Liver (tissue), 9 donors: ENCODE data around the gene CCRL2. TPM values are rescaled to one million over a fixed set of nuclear protein-coding genes. Genes with fewer than 3 reads are reported as not detected.

ENCODE experiments used
- DNase-seq: peaks from one replicate; pipeline ENCODE4 v3.0.0-alpha.2; 2017; ENCODE audit warnings: low spot score
- H3K27ac ChIP-seq, 2 donors: one replicate each; pipeline ENCODE4 v1.7.0; 2013; ENCODE audit warnings: inconsistent platforms in 2 of 2, low read length in 2 of 2, control low read depth in 1 of 2, low read depth in 1 of 2, mild to moderate bottlenecking in 1 of 2
- H3K27me3 ChIP-seq, 4 donors: one replicate each; pipeline versions ENCODE4 v1.6.1 to v1.7.0; 2013; ENCODE audit warnings: low read length in 3 of 4, inconsistent platforms in 1 of 4, mild to moderate bottlenecking in 1 of 4, moderate library complexity in 1 of 4; ENCODE audit not compliant: control insufficient read depth in 4 of 4, insufficient read depth in 4 of 4
- H3K36me3 ChIP-seq, 4 donors: one replicate each; pipeline versions ENCODE4 v1.6.1 to v1.7.0; 2013; ENCODE audit warnings: low read length in 3 of 4, mild to moderate bottlenecking in 3 of 4, low read depth in 1 of 4, moderate library complexity in 1 of 4; ENCODE audit not compliant: control insufficient read depth in 4 of 4, insufficient read depth in 3 of 4
- H3K4me1 ChIP-seq, 4 donors: one replicate each; pipeline versions ENCODE4 v1.6.1 to v1.7.0; 2013; ENCODE audit warnings: low read length in 3 of 4, mild to moderate bottlenecking in 3 of 4, moderate library complexity in 1 of 4; ENCODE audit not compliant: control insufficient read depth in 4 of 4, insufficient read depth in 4 of 4
- H3K4me3 ChIP-seq, 3 donors: one replicate each; pipeline versions ENCODE4 v1.6.1 to v1.7.0; 2013; ENCODE audit warnings: low read length in 3 of 3, control low read depth in 1 of 3, low read depth in 1 of 3, mild to moderate bottlenecking in 1 of 3
- H3K9ac ChIP-seq, 2 donors: one replicate each; pipeline ENCODE4 v1.7.0; 2013; ENCODE audit warnings: low read length in 2 of 2, mild to moderate bottlenecking in 2 of 2, moderate library complexity in 2 of 2, control low read depth in 1 of 2, low read depth in 1 of 2
- H3K9me3 ChIP-seq, 4 donors: one replicate each; pipeline versions ENCODE4 v1.6.1 to v1.7.0; 2013; ENCODE audit warnings: low read length in 3 of 4; ENCODE audit not compliant: control insufficient read depth in 4 of 4
- EGR1 ChIP-seq, 2 donors: IDR thresholded peaks; 2 replicates each; pipeline ENCODE4 v1.6.1; 2016 to 2018; ENCODE audit warnings: antibody characterized with exemption in 2 of 2, low read depth in 2 of 2
- FOXA1 ChIP-seq: IDR thresholded peaks from 2 replicates; pipeline ENCODE4 v1.6.1; 2016; ENCODE audit warnings: antibody characterized with exemption
- FOXA2 ChIP-seq: IDR thresholded peaks from 2 replicates; pipeline ENCODE4 v1.6.1; 2016; ENCODE audit warnings: antibody characterized with exemption
- GABPA ChIP-seq, 2 donors: IDR thresholded peaks in 1 of 2; conservative IDR thresholded peaks in 1 of 2; 2 replicates each; pipeline ENCODE4 v1.6.1; 2016; ENCODE audit warnings: antibody characterized with exemption in 2 of 2, mild to moderate bottlenecking in 1 of 2, moderate library complexity in 1 of 2
- HNF4A ChIP-seq, 2 donors: conservative IDR thresholded peaks; 2 replicates each; pipeline ENCODE4 v1.6.1; 2016; ENCODE audit warnings: antibody characterized with exemption in 2 of 2, mild to moderate bottlenecking in 2 of 2
- HNF4G ChIP-seq: IDR thresholded peaks from 2 replicates; pipeline ENCODE4 v1.6.1; 2016; ENCODE audit warnings: antibody characterized with exemption
- JUND ChIP-seq, 2 donors: IDR thresholded peaks; 2 replicates each; pipeline ENCODE4 v1.6.1; 2016; ENCODE audit warnings: antibody characterized with exemption in 2 of 2
- NR2F2 ChIP-seq: IDR thresholded peaks from 2 replicates; pipeline ENCODE4 v1.6.1; 2016; ENCODE audit warnings: antibody characterized with exemption
- RAD21 ChIP-seq, 2 donors: IDR thresholded peaks; 2 replicates each; pipeline ENCODE4 v1.6.1; 2016; ENCODE audit warnings: antibody characterized with exemption in 2 of 2, mild to moderate bottlenecking in 2 of 2
- RXRA ChIP-seq, 2 donors: IDR thresholded peaks; 2 replicates each; pipeline ENCODE4 v1.6.1; 2017 to 2018; ENCODE audit warnings: antibody characterized with exemption in 2 of 2, mild to moderate bottlenecking in 1 of 2
- SP1 ChIP-seq: IDR thresholded peaks from 2 replicates; pipeline ENCODE4 v1.6.1; 2018; ENCODE audit warnings: antibody characterized with exemption, mild to moderate bottlenecking
- TAF1 ChIP-seq: conservative IDR thresholded peaks from 2 replicates; pipeline ENCODE4 v1.6.1; 2016; ENCODE audit warnings: antibody characterized with exemption, mild to moderate bottlenecking
- WGBS: extraction: QIAGEN DNeasy Blood & Tissue Kit; methylation state at CpG from one replicate; pipeline ENCODE4 v1.1.7; 2013; 5-methylcytosine and 5-hydroxymethylcytosine counted together
- polyA plus RNA-seq, 2 donors: library from polyadenylated mRNA; stranded (reverse) in 1 of 2; unstranded in 1 of 2; fragments of 200-250 nt in 1 of 2; fragments of >200 nt in 1 of 2; fragmentation: Nextera tagmentation in 1 of 2; extraction: Ambion mirVana in 1 of 2; gene quantifications; one replicate each; pipeline versions ENCODE4 v1.2.1 to v1.2.3, GENCODE V29; 2013 to 2015
- total RNA-seq, 2 donors: library from RNA; depleted of rRNA; stranded (reverse); fragments of >200 nt; gene quantifications; one replicate each; pipeline ENCODE4 v1.2.3, GENCODE V29; 2014
- TF ChIP-seq, protein P1 (sequence below): fragments of 150-350 bp; IDR thresholded peaks from 2 replicates; pipeline ENCODE4 v1.5.1; 2017; ENCODE audit warnings: improper control_type of control experiment, low read depth, low read length; ENCODE audit not compliant: missing input control
- TF ChIP-seq, protein P2 (sequence below): IDR thresholded peaks from 2 replicates; pipeline ENCODE4 v1.6.1; 2016; ENCODE audit warnings: antibody characterized with exemption
- TF ChIP-seq, protein P3 (sequence below): IDR thresholded peaks from 2 replicates; pipeline ENCODE4 v1.6.1; 2016; ENCODE audit warnings: antibody characterized with exemption
- TF ChIP-seq, protein P4 (sequence below): IDR thresholded peaks from 2 replicates; pipeline ENCODE4 v1.6.1; 2016; ENCODE audit warnings: antibody characterized with exemption, mild to moderate bottlenecking
- donor health status: healthy.
- donor health status: healthy.
- donor health status: healthy.
- donor health status: healthy.
- donor health status: healthy.

Gene CCRL2
- total and polyA plus RNA-seq, 4 donors, result 0.51 to 9.0 (median 0.81) TPM

DNA sequence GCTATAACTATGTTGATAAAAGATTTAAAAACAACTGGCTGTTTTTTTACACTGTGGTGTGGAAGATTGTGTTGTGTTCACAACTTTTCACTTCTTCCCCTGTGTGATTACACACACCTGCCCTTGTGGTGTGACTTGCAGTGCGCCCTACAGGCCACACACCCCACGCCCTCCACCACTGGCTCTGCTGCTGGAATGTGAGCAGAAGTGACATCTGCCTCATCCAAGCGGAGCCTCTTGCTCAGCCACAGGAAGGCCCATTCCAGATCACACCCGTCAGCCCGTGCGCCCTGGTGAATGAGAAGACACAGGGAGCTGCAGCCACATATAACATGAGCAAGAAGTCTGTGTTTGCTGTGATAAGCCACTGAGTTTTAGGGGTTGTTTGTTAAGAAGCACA, 46.2 kb upstream of the CCRL2 start:
- WGBS, result 57% methylated on average over 6 of the region's 6 CpGs
- no peak overlapping the region for H3K9ac ChIP-seq
- H3K36me3 ChIP-seq, result no peaks in the 10 kb centered on the region
- DNase-seq, result no peak
- H3K4me1 ChIP-seq, result peaks cover 0 to 3% (median 0%) of the 10 kb centered on the region in 4 donors
- H3K9me3 ChIP-seq, result no peaks in the 10 kb centered on the region
- TF ChIP-seq JUND (IDR thresholded peaks at IDR 0.05), result no peak
- TF ChIP-seq, protein P1, sequence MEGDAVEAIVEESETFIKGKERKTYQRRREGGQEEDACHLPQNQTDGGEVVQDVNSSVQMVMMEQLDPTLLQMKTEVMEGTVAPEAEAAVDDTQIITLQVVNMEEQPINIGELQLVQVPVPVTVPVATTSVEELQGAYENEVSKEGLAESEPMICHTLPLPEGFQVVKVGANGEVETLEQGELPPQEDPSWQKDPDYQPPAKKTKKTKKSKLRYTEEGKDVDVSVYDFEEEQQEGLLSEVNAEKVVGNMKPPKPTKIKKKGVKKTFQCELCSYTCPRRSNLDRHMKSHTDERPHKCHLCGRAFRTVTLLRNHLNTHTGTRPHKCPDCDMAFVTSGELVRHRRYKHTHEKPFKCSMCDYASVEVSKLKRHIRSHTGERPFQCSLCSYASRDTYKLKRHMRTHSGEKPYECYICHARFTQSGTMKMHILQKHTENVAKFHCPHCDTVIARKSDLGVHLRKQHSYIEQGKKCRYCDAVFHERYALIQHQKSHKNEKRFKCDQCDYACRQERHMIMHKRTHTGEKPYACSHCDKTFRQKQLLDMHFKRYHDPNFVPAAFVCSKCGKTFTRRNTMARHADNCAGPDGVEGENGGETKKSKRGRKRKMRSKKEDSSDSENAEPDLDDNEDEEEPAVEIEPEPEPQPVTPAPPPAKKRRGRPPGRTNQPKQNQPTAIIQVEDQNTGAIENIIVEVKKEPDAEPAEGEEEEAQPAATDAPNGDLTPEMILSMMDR, result no peak
- TF ChIP-seq, protein P2, sequence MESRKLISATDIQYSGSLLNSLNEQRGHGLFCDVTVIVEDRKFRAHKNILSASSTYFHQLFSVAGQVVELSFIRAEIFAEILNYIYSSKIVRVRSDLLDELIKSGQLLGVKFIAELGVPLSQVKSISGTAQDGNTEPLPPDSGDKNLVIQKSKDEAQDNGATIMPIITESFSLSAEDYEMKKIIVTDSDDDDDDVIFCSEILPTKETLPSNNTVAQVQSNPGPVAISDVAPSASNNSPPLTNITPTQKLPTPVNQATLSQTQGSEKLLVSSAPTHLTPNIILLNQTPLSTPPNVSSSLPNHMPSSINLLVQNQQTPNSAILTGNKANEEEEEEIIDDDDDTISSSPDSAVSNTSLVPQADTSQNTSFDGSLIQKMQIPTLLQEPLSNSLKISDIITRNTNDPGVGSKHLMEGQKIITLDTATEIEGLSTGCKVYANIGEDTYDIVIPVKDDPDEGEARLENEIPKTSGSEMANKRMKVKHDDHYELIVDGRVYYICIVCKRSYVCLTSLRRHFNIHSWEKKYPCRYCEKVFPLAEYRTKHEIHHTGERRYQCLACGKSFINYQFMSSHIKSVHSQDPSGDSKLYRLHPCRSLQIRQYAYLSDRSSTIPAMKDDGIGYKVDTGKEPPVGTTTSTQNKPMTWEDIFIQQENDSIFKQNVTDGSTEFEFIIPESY, result no peak
- no peak for TF ChIP-seq TAF1
- TF ChIP-seq RAD21 (IDR thresholded peaks at IDR 0.05), result no peak
- TF ChIP-seq HNF4G, result no peak
- TF ChIP-seq GABPA (IDR thresholded peaks at IDR 0.05 in 1 of 2, conservative IDR thresholded peaks at IDR 0.05 in 1 of 2), result no peak
- TF ChIP-seq FOXA1, result no peak
- TF ChIP-seq EGR1 (IDR thresholded peaks at IDR 0.05; ENCODE audit: low read depth in 2 of 2), result no peak
- no peak for TF ChIP-seq HNF4A (conservative IDR thresholded peaks at IDR 0.05)
- no peak for TF ChIP-seq NR2F2
- TF ChIP-seq SP1, result no peak
- no peak for TF ChIP-seq FOXA2
- TF ChIP-seq, protein P3, sequence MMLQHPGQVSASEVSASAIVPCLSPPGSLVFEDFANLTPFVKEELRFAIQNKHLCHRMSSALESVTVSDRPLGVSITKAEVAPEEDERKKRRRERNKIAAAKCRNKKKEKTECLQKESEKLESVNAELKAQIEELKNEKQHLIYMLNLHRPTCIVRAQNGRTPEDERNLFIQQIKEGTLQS, result no peak
- no peak for TF ChIP-seq RXRA (IDR thresholded peaks at IDR 0.05)
- TF ChIP-seq, protein P4, sequence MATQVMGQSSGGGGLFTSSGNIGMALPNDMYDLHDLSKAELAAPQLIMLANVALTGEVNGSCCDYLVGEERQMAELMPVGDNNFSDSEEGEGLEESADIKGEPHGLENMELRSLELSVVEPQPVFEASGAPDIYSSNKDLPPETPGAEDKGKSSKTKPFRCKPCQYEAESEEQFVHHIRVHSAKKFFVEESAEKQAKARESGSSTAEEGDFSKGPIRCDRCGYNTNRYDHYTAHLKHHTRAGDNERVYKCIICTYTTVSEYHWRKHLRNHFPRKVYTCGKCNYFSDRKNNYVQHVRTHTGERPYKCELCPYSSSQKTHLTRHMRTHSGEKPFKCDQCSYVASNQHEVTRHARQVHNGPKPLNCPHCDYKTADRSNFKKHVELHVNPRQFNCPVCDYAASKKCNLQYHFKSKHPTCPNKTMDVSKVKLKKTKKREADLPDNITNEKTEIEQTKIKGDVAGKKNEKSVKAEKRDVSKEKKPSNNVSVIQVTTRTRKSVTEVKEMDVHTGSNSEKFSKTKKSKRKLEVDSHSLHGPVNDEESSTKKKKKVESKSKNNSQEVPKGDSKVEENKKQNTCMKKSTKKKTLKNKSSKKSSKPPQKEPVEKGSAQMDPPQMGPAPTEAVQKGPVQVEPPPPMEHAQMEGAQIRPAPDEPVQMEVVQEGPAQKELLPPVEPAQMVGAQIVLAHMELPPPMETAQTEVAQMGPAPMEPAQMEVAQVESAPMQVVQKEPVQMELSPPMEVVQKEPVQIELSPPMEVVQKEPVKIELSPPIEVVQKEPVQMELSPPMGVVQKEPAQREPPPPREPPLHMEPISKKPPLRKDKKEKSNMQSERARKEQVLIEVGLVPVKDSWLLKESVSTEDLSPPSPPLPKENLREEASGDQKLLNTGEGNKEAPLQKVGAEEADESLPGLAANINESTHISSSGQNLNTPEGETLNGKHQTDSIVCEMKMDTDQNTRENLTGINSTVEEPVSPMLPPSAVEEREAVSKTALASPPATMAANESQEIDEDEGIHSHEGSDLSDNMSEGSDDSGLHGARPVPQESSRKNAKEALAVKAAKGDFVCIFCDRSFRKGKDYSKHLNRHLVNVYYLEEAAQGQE, result no peak
- H3K27ac ChIP-seq, result no peak overlapping the region
- H3K4me3 ChIP-seq, result no peak overlapping the region
- no peaks in the 10 kb centered on the region for H3K27me3 ChIP-seq
